ENCODE measurements around the gene PGS1.

The PGS1 gene

DNA sequence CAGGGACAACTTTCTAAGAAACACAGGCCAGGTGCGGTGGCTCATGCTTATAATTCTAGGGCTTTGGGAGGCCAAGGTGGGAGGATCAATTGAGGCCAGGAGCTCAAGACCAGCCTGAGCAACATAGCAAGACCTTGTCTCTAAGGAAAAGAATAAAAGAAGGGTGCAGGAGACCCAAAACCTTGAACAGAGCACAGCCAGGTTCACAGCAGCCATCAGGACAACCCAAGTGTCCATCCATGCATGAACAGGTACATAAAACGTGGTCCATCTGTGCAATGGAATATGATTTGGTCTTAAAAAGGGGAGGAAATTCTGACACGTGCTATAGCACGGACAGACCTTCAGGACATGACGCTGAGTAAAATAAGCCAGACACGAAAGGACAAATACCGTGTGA is 91.0 kb downstream of the PGS1 start:
- in situ Hi-C loops (cut with MboI; ENCODE audit: low sequenced_read_pairs): no loop called here

DNA sequence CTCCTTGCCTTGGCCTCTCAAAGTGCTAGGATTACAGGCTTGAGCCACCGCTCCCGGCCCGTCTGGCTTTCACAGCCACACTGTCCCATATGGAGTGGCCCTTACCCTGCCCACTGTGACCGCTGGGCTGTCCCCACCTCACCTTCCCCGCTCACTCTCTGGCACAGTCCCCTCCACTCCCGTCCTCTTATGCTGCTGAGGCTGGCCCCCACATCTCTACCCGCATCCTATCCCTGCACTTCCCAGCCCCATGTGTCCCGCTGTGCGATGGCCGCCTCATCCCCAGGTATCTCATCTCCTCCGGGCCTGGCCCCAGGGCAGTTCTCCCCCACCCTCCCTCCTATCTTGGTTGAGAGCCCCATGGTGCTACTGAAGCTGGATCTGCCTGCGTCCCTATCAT is 93.2 kb downstream of the PGS1 start:
- in situ Hi-C loops (cut with MboI; ENCODE audit: low sequenced_read_pairs): no loop called here

- in situ Hi-C loops (cut with MboI; ENCODE audit: low sequenced_read_pairs): no loop called here
Measured at GRCh38 chr17:78472035-78472905, 93.8 kb downstream of the PGS1 start.

- in situ Hi-C loops (cut with MboI; ENCODE audit: low sequenced_read_pairs): no loop called here
Measured at GRCh38 chr17:78473951-78474613, 95.6 kb downstream of the PGS1 start.
